Stimulated activated CD8-positive, alpha-beta memory T cell treated with anti-CD3 and anti-CD28 coated beads, Interleukin-12 subunit alpha, Interleukin-12 subunit beta, amount 100 ng/mL, for 1 hour (primary cell): ENCODE results near the gene RANBP9.

Source experiments
- DNase-seq: peaks from one replicate; pipeline ENCODE4 v3.0.0-alpha.2; 2020; ENCODE audit warnings: low read depth

Gene RANBP9

DNA sequence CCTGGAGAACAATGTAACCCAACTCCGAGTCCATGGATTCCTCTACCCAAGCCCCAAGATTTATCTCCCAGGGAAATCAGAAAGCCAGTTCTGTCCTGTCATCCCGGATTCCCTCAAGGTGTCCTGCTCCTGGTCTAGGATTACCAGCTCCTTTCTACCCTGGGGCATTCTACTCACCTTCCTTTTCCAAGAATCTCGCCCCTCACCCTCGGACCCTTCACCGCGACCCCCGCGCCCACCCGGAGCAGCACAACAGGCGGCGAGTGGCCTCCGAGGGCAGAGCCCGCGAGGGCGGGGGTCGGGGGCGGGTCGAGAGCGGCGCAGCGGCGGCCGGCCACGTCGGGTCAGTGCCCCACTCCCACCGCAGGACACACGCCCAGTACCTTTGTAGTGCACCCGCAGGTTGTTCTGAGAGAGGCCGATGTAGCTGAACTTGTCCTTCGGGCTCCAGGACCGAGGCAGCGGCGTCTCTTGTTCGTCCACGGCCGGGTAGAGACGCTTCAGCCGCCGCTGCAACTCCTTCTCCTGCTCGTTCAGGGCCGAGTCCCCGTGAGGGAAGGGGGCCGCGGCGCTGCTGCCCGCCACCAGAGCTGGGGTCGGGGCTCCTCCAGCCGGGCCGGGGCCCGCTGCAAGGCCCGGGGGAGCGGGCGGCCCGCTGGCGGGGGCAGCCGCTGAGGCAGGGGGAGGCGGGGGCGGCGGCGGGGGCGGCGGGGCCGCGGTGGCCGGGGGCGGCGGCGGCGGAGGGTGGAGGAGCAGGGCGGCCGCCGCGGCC lies 897 bp downstream of the RANBP9 start:
- DNase-seq = no peak

DNA sequence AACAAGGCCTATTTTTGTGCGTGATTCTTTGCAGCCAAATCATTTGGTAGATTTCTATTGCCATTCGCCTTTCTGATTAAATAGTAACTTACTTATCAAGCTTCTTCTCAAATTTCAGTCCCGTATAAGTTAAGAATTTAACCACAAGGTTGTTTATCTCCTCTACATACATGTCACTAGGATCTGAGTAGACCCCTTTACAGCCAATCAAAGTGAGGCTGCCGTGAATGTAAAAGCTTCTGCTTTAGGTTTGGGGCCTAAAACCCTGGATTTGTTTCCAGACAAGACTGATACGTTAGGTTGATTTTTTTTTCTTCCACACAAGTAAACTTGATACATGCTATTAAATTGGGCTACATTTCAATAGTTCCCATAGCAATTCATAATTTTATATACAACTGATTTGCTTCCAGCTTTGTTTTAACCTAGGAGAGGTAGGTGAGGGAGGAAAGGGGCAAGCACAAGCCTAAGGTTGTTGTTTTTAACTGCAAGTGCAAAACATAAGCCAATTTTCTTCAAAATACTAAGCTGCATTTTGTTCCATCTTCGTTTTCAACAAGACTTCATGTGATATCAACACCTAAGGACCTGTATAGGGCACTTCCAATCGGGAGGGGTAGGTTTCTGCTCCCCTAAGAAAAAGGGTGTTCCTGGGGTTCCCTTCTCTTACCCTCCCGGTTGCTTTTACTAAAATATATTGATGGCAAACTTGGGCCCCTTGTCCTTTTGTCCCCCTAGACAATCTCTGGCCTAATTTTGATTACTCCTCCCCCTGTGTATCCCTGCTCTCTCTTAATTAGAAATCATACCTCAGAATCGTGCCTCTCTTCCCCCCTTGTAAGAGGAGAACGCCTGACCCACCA lies 1.7 kb downstream of the RANBP9 start:
- DNase-seq = no peak

DNA sequence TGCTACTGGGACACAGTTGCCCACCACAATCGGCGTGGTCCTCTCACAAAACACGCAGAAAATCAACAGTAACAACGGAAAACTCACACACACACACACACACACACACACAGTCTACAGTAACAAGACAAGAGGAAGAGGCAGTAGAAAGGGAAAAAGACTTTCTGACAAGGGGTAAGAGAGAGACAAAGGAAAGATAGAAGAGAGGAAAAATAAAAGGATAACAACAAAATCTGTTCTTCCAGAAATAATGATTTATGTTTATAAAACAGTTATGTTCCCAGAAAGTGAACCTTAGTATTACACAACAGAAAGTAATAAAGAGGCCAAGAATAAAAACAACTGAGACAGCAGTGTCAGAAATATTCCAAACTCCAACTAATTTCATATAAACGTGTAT lies 2.9 kb downstream of the RANBP9 start:
- DNase-seq = no peak

DNA sequence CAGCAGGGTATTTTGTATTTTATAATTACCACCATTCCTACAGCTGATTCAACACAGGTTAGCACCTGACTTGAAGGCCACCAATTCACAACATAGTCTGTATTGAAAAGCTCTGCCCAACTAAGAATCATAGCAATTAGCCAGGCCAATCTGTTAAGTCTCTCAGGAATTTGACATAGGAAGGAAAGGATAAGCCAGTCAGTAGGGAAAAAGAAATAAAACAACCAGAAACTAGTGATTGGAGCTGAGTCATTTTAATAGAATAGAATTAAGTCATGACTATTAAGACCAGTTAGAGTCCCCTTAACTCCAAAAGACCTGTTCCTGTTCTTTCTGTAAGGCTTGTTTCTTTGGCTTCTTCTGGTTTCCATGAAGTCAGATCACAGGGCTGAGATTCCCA lies 8.1 kb downstream of the RANBP9 start:
- no peak for DNase-seq

DNA sequence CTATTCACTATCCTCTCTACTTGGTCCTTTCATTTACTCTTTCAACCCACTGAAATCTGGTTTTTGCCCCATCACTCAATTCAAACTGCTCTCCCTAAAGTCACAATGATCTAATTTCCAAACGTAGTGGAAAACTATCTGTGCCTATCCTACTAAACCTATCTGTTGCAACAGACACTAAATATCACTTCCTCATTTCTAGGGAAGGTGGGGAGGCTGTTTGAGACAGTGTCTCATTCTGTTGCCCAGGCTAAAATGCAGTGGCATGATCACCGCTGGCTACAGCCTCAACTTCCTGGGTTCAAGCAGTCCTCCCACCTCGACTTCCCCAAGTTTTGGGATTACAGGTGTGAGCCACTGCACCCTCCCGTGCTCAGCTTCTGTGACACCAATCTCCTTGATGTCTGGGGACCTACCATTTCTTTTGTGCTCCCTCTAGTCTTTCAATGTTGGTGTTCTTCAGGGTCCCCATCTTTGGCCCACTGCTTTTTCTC lies 8.8 kb downstream of the RANBP9 start:
- no peak for DNase-seq

DNA sequence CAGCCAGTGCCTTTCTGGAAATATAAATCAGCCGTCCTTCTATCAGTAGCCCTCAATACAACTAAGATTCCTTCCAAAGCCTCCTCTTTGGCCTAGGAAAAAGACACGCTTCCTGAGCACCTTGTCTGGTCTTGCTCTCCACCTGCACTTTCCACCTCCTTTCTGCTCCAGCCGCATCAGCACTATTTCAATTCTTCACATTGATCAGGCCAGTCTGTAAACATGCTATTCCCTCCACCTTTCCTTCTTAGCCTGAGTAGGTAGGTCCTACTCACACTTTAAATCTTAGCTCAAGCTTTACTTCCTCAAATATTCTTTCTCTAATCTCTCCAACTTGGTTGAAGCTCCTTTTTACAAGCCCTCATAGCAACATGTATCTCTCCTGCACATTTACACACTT lies 11.4 kb downstream of the RANBP9 start:
- no peak for DNase-seq

DNA sequence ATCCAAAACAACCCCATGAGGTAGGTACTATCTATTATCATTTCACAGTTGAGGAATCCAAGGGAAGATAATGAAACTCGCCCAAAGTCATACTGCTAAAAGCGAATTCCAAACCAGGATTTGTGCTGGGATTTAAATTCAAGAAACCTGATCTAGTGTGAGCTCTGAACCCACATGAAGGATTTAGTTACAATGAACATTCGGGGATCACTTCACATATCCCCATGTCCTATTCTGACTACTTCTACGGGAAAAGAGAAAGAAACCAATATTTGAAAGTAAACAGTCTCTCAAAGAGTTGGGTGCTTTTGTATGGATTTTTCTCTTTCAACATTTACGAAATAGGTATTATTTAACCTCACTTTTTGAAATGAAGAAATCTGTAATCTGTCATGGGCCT lies 12.9 kb downstream of the RANBP9 start:
- DNase-seq = no peak

DNA sequence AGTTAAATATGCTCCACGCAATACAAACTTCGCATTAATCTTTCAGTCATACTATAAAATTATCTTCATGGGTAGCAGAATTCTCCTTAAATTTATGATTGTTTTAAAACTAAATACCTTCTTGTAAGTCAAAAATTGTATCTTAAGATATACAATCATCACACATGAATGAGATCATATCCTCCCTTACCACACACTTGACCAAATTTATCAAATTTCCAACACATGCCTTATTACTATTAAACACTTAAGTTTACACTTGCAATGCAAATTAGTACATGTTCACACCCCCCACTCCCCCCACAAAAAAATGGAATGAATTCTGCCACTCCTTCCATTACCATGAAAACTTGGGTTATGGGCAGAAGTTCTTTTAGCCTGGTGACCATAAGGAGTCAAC lies 13.8 kb downstream of the RANBP9 start:
- no peak for DNase-seq

DNA sequence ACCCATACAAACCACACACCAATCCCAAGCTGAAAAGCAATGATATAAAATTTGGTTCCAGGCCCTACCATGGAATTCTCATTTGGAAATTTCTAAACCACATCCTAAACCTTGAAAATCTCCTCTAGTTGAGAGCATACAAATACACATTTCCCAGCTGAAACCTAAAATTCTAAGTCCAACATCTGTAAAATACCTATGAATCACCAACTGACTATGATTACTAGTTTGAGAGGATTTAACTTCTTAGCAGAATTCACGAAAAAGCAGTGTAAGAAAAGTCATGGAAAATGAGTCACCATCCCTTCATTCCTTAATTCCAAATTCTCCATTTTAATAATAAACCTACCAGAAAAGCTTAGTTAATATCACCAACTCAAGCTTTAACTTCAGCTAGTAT lies 15.4 kb downstream of the RANBP9 start:
- no peak for DNase-seq

DNA sequence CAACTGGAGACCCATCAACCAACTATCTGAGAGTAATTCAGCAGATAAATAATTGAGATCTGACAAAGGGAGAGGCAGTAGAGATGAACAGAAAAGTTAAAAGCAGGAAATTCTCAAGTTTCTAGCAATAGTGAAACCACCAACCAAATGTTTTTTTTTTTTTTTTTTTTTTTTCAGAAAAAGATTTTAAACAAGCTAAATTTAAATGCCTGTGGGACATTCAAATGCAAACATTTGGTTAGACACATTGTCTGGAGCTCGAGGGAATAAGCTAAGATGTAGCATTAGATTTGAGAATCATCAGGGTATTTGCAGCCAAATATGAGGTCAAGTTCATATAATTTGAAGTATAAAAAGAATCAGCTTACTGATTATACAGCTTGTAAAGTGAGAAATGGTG lies 16.4 kb downstream of the RANBP9 start:
- DNase-seq = no peak

DNA sequence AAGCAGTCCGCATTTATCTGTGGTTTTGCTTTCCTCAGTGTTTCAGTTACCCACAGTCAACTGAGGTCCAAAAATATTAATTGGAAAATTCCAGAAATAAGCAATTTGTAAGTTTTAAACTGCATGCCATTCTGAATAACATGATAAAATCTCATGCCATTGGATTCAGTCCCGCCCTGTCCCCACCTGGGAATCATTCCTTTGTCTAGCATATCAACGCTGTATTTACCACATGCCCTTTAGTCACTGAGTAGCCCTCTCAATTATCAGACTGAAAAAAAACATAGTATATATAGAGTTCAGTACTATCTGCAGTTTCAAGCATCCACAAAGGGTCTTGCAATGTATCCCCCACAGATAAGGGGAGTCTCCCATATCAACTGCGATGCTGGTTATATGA lies 17.1 kb downstream of the RANBP9 start:
- DNase-seq = no peak

DNA sequence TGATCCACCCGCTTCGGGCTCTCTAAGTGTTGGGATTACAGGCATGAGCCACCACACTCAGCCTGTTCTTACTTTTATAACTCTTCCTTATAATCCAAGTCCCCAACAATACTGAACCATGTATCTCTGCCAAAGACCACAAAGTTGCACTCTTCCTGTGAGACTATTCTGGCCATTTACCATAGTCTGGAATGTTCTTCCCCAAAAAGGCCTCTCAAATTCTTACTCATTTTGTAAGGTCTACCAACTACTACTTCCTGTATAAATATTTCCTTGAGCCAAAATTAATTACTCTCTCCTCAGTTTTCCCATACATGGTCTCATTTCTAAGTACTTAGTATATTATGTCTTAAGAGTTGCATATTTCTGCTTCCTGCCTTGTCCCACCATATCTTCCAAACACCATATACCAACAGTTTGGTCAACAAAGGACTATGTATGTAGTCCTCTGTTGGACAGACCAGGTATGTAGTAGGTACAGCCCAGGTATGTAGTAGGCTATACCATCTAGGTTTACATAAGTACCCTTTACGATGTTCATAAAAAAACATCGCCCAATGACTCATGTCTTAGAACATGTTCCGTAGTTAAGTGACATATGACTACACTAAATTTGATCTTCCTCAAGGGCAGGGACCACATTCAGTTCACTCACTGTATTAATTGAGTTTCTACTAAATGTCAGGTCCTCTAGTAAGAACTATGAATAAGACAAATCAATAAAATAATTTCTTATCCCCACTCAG lies 22.0 kb downstream of the RANBP9 start:
- no peak for DNase-seq

DNA sequence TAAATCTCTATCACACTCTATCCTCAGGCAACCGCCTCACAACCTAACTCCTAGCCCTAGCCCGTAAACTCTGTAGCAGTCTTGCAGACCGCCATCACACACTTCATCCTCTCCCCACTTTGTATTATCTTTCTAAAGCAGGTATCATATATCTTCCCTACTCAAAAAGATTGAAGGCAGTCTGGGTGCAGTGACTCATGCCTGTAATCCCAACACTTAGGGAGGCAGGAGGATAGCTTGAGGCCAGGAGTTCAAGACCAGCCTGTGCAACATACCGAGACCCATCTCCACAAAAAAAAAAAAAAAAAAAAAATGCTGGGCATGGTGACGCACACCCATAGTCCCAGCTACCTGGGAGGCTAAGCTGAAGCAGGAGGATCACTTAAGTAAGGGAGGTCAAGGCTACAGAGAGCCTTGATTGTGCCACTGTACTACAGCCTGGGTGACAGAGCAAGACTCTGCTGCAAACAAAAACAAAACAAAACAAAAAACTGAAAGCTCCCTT lies 22.9 kb downstream of the RANBP9 start:
- no peak for DNase-seq

DNA sequence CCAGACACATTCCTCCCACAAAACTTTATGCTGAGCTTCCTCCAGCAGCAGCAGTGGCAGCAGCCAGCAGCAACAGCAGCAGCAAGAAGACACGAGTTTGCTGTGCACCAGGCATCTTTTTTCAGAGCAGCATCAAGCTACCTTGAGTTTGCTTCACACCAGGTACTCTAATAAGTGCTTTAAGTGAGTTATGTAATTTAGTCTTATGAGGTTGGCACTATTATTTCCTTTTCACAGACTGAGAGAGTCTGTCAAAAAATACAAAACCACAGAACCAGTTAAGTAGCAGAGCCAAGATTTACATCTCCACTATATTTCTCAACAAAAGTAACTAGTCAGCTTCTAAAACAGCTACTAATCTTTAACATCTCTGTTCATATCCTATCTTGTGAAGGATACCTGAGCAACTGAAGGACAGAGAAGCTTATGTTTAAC lies 23.7 kb downstream of the RANBP9 start:
- no peak for DNase-seq

DNA sequence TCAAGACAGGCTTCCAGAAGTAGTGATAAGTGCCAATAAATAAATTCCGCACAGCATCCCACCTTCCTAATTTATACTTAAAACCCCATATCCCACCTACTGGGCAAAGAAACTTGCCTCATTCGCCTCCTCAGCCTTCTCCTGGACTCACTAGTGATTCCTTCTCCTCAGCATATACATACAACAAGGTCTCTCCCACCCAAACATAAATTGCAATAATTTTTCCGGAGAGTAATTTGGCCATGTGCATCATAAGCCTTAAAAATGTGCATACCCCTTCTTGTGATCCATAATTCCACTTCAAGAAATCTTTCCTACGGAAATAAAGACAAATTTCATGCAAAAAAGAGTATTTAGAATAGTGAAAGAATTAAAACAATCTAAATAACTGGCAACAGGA lies 26.8 kb downstream of the RANBP9 start:
- no peak for DNase-seq

DNA sequence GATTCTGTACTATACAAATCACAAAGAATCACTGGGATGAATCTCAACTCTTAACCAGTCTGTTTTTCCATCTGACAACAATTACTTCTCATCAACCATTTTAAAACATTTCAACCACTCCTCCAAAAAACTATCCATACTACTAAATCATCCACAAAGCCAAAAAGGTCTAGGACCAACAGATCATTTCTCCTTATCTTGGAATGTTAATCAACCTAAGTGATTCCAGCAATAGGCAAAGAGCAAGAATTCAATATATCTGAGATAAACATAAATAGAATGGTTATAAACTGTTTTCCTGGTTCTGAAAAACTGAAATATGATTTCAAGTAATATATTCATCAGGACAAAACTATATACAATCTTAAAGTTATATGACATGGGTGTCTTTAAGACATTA lies 28.6 kb downstream of the RANBP9 start:
- DNase-seq = no peak

DNA sequence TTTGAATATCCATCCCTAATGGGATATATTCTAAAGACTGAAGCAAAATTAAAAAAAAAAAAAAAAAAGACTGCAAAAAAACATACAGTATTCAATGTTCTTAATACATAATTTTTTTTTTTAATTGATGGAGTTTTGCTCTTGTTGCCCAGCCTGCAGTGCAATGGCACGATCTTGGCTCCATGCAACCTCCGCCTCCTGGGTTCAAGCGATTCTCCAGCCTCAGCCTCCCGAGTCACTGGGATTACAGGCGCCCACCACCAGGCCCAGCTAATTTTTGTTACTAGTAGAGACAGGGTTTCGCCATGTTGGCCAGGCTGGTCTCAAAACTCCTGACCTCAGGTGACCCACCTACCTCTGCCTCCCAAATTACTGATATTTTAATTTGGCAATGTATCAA lies 29.3 kb downstream of the RANBP9 start:
- DNase-seq = no peak

DNA sequence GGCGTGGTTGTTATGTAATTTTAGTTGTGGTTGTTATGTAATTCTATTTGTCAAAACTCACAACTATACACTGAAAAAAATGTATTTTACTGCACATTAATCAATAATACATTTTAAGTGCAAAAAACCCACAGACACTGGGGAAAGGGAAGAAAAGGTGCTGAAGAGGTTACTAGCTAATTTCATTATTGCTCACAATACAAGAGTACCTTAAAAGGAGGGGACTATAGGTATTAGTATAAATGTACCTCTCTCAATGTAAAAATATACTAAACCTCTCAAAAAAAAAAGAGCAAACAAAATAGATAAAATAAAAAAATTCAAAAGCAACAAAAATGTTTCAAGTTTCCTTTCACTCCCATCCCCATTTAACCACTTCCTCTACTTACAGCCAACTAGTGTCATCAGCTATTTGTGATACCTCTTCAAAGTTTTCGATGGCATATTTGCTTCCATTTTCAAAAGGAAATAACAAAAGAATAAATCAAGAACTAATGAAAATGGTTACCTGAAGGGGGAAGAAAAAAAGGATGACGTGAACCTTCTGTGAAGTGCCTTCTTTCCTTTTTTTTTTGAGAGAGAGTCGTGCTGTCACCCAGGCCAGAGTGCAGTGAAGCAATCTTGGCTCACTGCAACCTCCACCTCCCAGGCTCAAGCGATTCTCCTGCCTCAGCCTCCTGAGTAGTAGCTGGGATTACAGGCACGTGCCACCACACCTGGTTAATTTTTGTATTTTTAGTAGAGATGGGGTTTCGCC lies 30.2 kb downstream of the RANBP9 start:
- no peak for DNase-seq

DNA sequence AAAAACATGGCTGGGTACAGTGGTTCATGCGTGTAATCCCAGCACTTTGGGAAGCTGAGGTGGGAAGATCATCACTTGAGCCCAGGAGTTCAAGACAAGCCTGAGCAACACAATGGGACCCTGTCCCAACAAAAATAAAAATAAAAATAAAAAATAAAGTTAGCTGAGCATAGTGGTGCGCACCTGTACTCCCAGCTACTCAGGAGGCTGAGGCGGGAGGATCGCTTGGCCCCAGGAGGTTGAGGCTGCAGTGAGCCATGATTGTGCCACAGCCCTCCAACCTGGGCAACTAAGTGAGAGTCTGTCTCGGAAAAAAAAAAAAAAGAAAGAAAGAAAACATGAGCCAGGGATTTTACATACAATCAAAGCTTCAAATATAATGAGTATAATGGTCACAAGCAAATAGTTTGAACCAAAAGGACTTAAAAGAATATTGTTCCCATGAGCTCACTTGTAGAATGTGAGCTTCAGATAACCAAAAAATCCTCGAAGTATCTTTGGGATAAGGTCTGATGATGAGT lies 31.1 kb downstream of the RANBP9 start:
- no peak for DNase-seq

DNA sequence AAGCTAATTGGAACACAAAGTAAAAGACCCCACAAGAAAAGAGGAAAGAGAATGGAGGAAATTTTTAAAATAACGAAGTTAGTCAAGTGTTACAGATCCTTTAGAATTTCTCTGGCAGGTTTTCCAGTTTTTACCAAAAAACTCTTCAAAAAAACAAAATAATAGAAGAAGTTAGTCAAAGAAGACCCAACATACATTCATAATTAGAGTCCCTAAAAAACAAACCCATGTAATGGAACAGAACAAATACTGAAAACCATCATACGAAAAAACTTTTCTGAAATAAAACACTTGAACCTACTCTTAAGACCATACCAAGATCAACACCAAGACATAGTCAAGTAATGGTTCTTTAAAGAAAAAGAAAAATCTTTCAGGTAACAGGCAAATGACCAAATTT lies 31.6 kb downstream of the RANBP9 start:
- DNase-seq = no peak

DNA sequence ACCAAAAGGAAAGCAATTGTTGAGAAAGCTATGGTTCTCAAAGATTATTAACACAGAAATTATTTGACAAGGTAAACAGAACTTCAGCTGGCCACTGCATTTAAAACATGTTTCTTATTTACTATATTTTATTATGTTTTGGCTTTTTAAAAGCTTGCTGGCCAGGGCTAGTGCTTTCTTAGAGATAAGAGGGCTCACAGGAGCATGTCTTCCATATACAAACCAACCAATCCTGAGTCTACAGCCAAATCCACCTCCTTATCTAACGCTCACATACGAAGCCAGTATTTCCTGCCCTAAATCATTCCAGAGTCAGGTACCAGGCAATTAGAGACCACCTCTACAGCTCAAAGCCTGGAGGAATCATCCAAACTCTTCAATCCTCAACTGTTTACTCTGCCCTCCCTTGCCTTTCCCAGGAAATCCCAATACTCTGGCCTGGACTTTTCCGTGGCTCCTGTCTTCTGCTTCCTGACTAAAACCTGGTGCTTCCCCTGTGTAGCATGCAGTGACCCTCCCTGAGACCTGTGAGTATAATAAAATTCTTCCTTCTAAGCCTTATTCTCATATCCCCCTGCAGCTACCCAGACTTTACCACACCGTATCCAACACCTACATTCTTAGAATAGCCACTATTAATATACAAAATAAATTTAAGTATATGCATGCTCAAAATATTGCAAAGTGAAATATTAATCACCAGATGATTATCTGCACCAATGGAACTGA lies 33.2 kb downstream of the RANBP9 start:
- DNase-seq = no peak
